Gastrocnemius medialis (tissue), 4 donors: ENCODE data around the gene TFPI.

ENCODE experiments used
- CTCF ChIP-seq, 5 experiments: fragments of 450-650 bp in 3 of 5; fragments of 200-600 bp in 2 of 5; sonication (generic) in 2 of 5; IDR thresholded peaks in 4 of 5; conservative IDR thresholded peaks in 1 of 5; 1 replicate in 4 of 5; 2 replicates in 1 of 5; pipeline ENCODE4 v1.5.1; 2016 to 2019; ENCODE audit warnings: antibody characterized with exemption in 5 of 5, mild to moderate bottlenecking in 3 of 5, moderate library complexity in 3 of 5
- POLR2A ChIP-seq, 2 donors: fragments of 450-650 bp; IDR thresholded peaks; one replicate each; pipeline ENCODE4 v1.6.1; 2017; ENCODE audit warnings: antibody characterized with exemption in 2 of 2, mild to moderate bottlenecking in 2 of 2, moderate library complexity in 2 of 2

- TF ChIP-seq CTCF (IDR thresholded peaks at IDR 0.05 in 4 of 5, conservative IDR thresholded peaks at IDR 0.05 in 1 of 5) (no peak), POLR2A (IDR thresholded peaks at IDR 0.05) (no peak)
These were observed 44.4 kb downstream of the TFPI start for GRCh38 chr2:187509667-187510417.
